GM18907 (cell line): ENCODE measurements around the gene SPDL1.

Experiments used
- ATAC-seq: cut with Tn5 transposase; IDR thresholded peaks from one replicate; pipeline ENCODE4 v1.9.1; 2021; ENCODE audit warnings: mild to moderate bottlenecking, moderate library complexity; ENCODE audit not compliant: unreplicated experiment

The SPDL1 gene

GRCh38 chr5:169583424-169584220 is at the start of gene SPDL1:
Gene SPDL1, plus strand, starts transcription at chr5:169583773. Its CDS starts 4,644 bp downstream, at chr5:169588417.
- peak; percentile 94 for ATAC-seq

- no peak for ATAC-seq
Observed at GRCh38 chr5:169534311-169534880, 49.2 kb upstream of the SPDL1 start.

GRCh38 chr5:169534939-169535338 is 48.6 kb upstream of the SPDL1 start:
- ATAC-seq = no peak

- ATAC-seq = no peak
Observed at GRCh38 chr5:169538944-169539343, 44.6 kb upstream of the SPDL1 start.

GRCh38 chr5:169542811-169543210 is 40.8 kb upstream of the SPDL1 start:
- no peak for ATAC-seq

GRCh38 chr5:169544264-169544950 is 39.2 kb upstream of the SPDL1 start:
- ATAC-seq = no peak

GRCh38 chr5:169545762-169546161 is 37.8 kb upstream of the SPDL1 start:
- peak; percentile 67 for ATAC-seq

GRCh38 chr5:169546346-169546745 is 37.2 kb upstream of the SPDL1 start:
- ATAC-seq = no peak

- ATAC-seq = no peak
Observed at GRCh38 chr5:169547508-169547907, 36.1 kb upstream of the SPDL1 start.

GRCh38 chr5:169548315-169548714 is 35.3 kb upstream of the SPDL1 start:
- ATAC-seq = no peak

GRCh38 chr5:169549453-169550100 is 34.0 kb upstream of the SPDL1 start:
- no peak for ATAC-seq

- no peak for ATAC-seq
Observed at GRCh38 chr5:169550227-169550626, 33.3 kb upstream of the SPDL1 start.

- ATAC-seq = no peak
Observed at GRCh38 chr5:169551146-169551545, 32.4 kb upstream of the SPDL1 start.

- ATAC-seq = no peak
Observed at GRCh38 chr5:169551696-169552095, 31.9 kb upstream of the SPDL1 start.

GRCh38 chr5:169554251-169554650 is 29.3 kb upstream of the SPDL1 start:
- peak; percentile 78 for ATAC-seq

- no peak for ATAC-seq
Observed at GRCh38 chr5:169557838-169558237, 25.7 kb upstream of the SPDL1 start.

GRCh38 chr5:169561893-169562292 is 21.7 kb upstream of the SPDL1 start:
- no peak for ATAC-seq

GRCh38 chr5:169563369-169563768 is 20.2 kb upstream of the SPDL1 start:
- ATAC-seq = no peak

GRCh38 chr5:169566202-169566601 is 17.4 kb upstream of the SPDL1 start:
- no peak for ATAC-seq

- ATAC-seq = no peak
Observed at GRCh38 chr5:169567079-169567478, 16.5 kb upstream of the SPDL1 start.

- no peak for ATAC-seq
Observed at GRCh38 chr5:169569513-169569912, 14.1 kb upstream of the SPDL1 start.
